ENCODE measurements around the gene RAB11FIP4. TPM values are rescaled to one million over a fixed set of nuclear protein-coding genes. Genes with fewer than 3 reads are reported as not detected.

RAB11FIP4 gene
- total and polyA plus RNA-seq, 2 donors (not counting 3 experiments of a cell fraction or from before 2014, with no cell fraction given), result 0.08 to 0.38 TPM

GRCh38 chr17:31387438-31387837 is 4.0 kb upstream of the RAB11FIP4 start:
- TF ChIP-seq FOS (IDR thresholded peaks at IDR 0.05; ENCODE audit: borderline replicate concordance, insufficient read depth, low read length) (no peak), POLR2AphosphoS5 (IDR thresholded peaks at IDR 0.05; ENCODE audit: insufficient read depth, low read depth, low read length) (no peak), MYC (IDR thresholded peaks at IDR 0.05; ENCODE audit: low read depth, low read length) (no peak), GATA2 (IDR thresholded peaks at IDR 0.05; ENCODE audit: insufficient read depth, insufficient read length, low read depth, low read length) (no peak), CTCF (IDR thresholded peaks at IDR 0.05; ENCODE audit: extremely low read depth in 1 of 2, insufficient read depth in 1 of 2, low read depth in 1 of 2, low read length in 2 of 2) (no peak), POLR2A (IDR thresholded peaks at IDR 0.05; ENCODE audit: low read depth, low read length) (no peak), EZH2 (IDR thresholded peaks at IDR 0.05; ENCODE audit: borderline replicate concordance, low read depth, low read length, severe bottlenecking) (no peak), MAX (IDR thresholded peaks at IDR 0.05; ENCODE audit: insufficient read depth, insufficient read length) (no peak), JUN (IDR thresholded peaks at IDR 0.05; ENCODE audit: borderline replicate concordance, insufficient read depth, insufficient read length, low read depth) (no peak)
- Histone ChIP-seq H3K4me1 (ENCODE audit: control insufficient read depth, extremely low read depth, insufficient read depth, low read length) (no peaks in the 10 kb centered on the region), H3K9me3 (replicated peaks; ENCODE audit: control insufficient read depth, insufficient read depth, low read length) (no peaks in the 10 kb centered on the region), H3K9ac (replicated peaks; ENCODE audit: extremely low read depth, insufficient read depth, low read length) (no peak overlapping the region), H4K20me1 (replicated peaks; ENCODE audit: control insufficient read depth, extremely low read depth, insufficient read depth, low read length) (no peaks in the 10 kb centered on the region), H3K79me2 (ENCODE audit: control insufficient read depth, insufficient read depth, low read length) (no peaks in the 10 kb centered on the region), H3K27me3 (ENCODE audit: control insufficient read depth in 2 of 2, insufficient read depth in 2 of 2, low read length in 2 of 2) (peaks cover 6 to 9% of the 10 kb centered on the region in 2 experiments), H3K27ac (ENCODE audit: insufficient read depth, low read depth, low read length) (no peak overlapping the region), H3K9me1 (replicated peaks; ENCODE audit: control insufficient read depth, extremely low read depth, insufficient read depth, low read length) (no peaks in the 10 kb centered on the region), H3K4me2 (ENCODE audit: insufficient read depth, low read length) (no peak overlapping the region), H3K36me3 (ENCODE audit: control insufficient read depth in 2 of 2, extremely low read depth in 1 of 2, insufficient read depth in 2 of 2, low read length in 2 of 2) (no peaks in the 10 kb centered on the region), H2AFZ (ENCODE audit: low read depth, low read length) (no peak overlapping the region), H3K4me3 (replicated peaks in 1 of 3; ENCODE audit: insufficient read depth in 1 of 3, low read depth in 1 of 3, low read length in 3 of 3) (no peak overlapping the region)
- FAIRE-seq (no peak), DNase-seq (ENCODE audit: low read depth, low spot score) (no peak)
- dilution Hi-C loops (cut with MboI; ENCODE audit: extremely low pct_ligation_motif_present, low sequenced_read_pairs) (no loop called here), intact Hi-C loops (cut with micrococcal nuclease) (no loop called here)
- ChIA-PET CTCF (interaction anchor here (1.0 to 2.9 kb wide), 2 partner anchors 16 to 455 kb away, joined by 3 to 12 read pairs; no protein-coding TSS in a partner anchor), POLR2A (no interaction called here)
- no TSS peak for BruUV-seq (replicated peaks)
